Vagina (tissue), 2 donors: ENCODE data around the gene DIRAS1.

ENCODE experiments used
- POLR2A ChIP-seq, 2 donors: fragments of 450-650 bp; IDR thresholded peaks; one replicate each; pipeline ENCODE4 v1.6.1; 2017; ENCODE audit warnings: antibody characterized with exemption in 2 of 2, mild to moderate bottlenecking in 2 of 2, moderate library complexity in 2 of 2
- POLR2AphosphoS5 ChIP-seq, 2 donors: sonication (generic); formaldehyde crosslinking; IDR thresholded peaks; one replicate each; pipeline ENCODE4 v1.9.0; 2017; ENCODE audit warnings: antibody characterized with exemption in 2 of 2, mild to moderate bottlenecking in 2 of 2, low read depth in 1 of 2; ENCODE audit not compliant: insufficient read depth in 1 of 2
- TF ChIP-seq, protein P1 (sequence below), 3 experiments: fragments of 450-650 bp in 2 of 3; fragments of 200-600 bp in 1 of 3; sonication (generic) in 1 of 3; IDR thresholded peaks; one replicate each; pipeline ENCODE4 v1.5.1; 2017 to 2019; ENCODE audit warnings: antibody characterized with exemption in 3 of 3, mild to moderate bottlenecking in 2 of 3, moderate library complexity in 2 of 3

- no peak for TF ChIP-seq POLR2A (IDR thresholded peaks at IDR 0.05)
- TF ChIP-seq, protein P1, sequence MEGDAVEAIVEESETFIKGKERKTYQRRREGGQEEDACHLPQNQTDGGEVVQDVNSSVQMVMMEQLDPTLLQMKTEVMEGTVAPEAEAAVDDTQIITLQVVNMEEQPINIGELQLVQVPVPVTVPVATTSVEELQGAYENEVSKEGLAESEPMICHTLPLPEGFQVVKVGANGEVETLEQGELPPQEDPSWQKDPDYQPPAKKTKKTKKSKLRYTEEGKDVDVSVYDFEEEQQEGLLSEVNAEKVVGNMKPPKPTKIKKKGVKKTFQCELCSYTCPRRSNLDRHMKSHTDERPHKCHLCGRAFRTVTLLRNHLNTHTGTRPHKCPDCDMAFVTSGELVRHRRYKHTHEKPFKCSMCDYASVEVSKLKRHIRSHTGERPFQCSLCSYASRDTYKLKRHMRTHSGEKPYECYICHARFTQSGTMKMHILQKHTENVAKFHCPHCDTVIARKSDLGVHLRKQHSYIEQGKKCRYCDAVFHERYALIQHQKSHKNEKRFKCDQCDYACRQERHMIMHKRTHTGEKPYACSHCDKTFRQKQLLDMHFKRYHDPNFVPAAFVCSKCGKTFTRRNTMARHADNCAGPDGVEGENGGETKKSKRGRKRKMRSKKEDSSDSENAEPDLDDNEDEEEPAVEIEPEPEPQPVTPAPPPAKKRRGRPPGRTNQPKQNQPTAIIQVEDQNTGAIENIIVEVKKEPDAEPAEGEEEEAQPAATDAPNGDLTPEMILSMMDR (IDR thresholded peaks at IDR 0.05), result no peak
- TF ChIP-seq POLR2AphosphoS5 (IDR thresholded peaks at IDR 0.05; ENCODE audit: insufficient read depth in 1 of 2, low read depth in 1 of 2), result no peak
Measured at GRCh38 chr19:2743099-2743498, 21.9 kb upstream of the DIRAS1 start.
